Renal cortical epithelial cell (primary cell): ENCODE measurements around the gene DHRS3. TPM values are rescaled to one million over a fixed set of nuclear protein-coding genes. Genes with fewer than 3 reads are reported as not detected.

Experiments used
- DNase-seq: peaks from one replicate; pipeline ENCODE4 v3.0.0-alpha.2; 2011; ENCODE audit warnings: low read depth
- total RNA-seq: library from RNA; depleted of rRNA; stranded (reverse); fragments of >200 nt; gene quantifications from 2 replicates; pipeline ENCODE4 v1.2.3, GENCODE V29; 2014

Gene DHRS3
- total RNA-seq, 1 donor from 2014 or later = 28.9 TPM

- no peak for DNase-seq
These were observed 22.4 kb upstream of the DHRS3 start for GRCh38 chr1:12640237-12640957.

- no peak for DNase-seq
These were observed 19.7 kb upstream of the DHRS3 start for GRCh38 chr1:12637693-12638092.

- DNase-seq = peak; percentile 72
These were observed 18.3 kb upstream of the DHRS3 start for GRCh38 chr1:12636098-12636950.

GRCh38 chr1:12634696-12635202 lies 16.7 kb upstream of the DHRS3 start:
- no peak for DNase-seq

GRCh38 chr1:12634156-12634555 lies 16.1 kb upstream of the DHRS3 start:
- DNase-seq = no peak

- no peak for DNase-seq
These were observed 13.6 kb upstream of the DHRS3 start for GRCh38 chr1:12631571-12631970.

GRCh38 chr1:12630946-12631530 lies 13.0 kb upstream of the DHRS3 start:
- no peak for DNase-seq

GRCh38 chr1:12629985-12630760 lies 12.2 kb upstream of the DHRS3 start:
- DNase-seq = no peak

GRCh38 chr1:12629511-12629956 lies 11.5 kb upstream of the DHRS3 start:
- no peak for DNase-seq

GRCh38 chr1:12627296-12627695 lies 9.3 kb upstream of the DHRS3 start:
- no peak for DNase-seq

- DNase-seq = no peak
These were observed 8.9 kb upstream of the DHRS3 start for GRCh38 chr1:12626888-12627287.

- no peak for DNase-seq
These were observed 7.3 kb upstream of the DHRS3 start for GRCh38 chr1:12625276-12625675.

- DNase-seq = no peak
These were observed 4.5 kb upstream of the DHRS3 start for GRCh38 chr1:12622506-12622905.

GRCh38 chr1:12621346-12622335 lies 3.6 kb upstream of the DHRS3 start:
- DNase-seq = no peak

- no peak for DNase-seq
These were observed 2.9 kb upstream of the DHRS3 start for GRCh38 chr1:12620931-12621330.

- no peak for DNase-seq
These were observed 2.5 kb upstream of the DHRS3 start for GRCh38 chr1:12620488-12620865.

GRCh38 chr1:12619792-12620487 lies 1.9 kb upstream of the DHRS3 start:
- DNase-seq = peak; percentile 74

GRCh38 chr1:12618965-12619791 lies 1.2 kb upstream of the DHRS3 start:
- DNase-seq = peak; percentile 81

- no peak for DNase-seq
These were observed 603 bp upstream of the DHRS3 start for GRCh38 chr1:12618661-12618964.
